ENCODE measurements around the gene FXN. TPM values are rescaled to one million over a fixed set of nuclear protein-coding genes. Genes with fewer than 3 reads are reported as not detected.

The FXN gene
- total RNA-seq, 8 experiments from 2014 or later: 2.4 to 34.3 (median 8.7) TPM

- ATAC-seq (replicated peaks in 6 of 8): peak in 1 of 8 experiments; percentile 3
- in situ Hi-C loops (cut with MboI; ENCODE audit: low pct_unique_long_range_greater_than_20kb in 2 of 9, low sequenced_read_pairs in 9 of 9, unreplicated experiment in 9 of 9): loop anchor here in 5 of 9 experiments (10.0 to 25.0 kb wide), 2 partner anchors 132 to 140 kb away; no protein-coding TSS in a partner anchor
- Histone ChIP-seq H3K27ac (no peak overlapping the region), H3K4me1 (replicated peaks in 1 of 2) (no peaks in the 10 kb centered on the region), H3K4me3 (no peak overlapping the region)
- WGBS, 10 experiments: 71 to 100% (median 88%) methylated on average over 1 of the region's 1 CpG; no CpG with 5 or more reads in 7 of the 10 experiments
Measured at GRCh38 chr9:69054989-69055388, 19.4 kb downstream of the FXN start.

GRCh38 chr9:69056191-69056815 is 20.8 kb downstream of the FXN start:
- in situ Hi-C loops (cut with MboI; ENCODE audit: low pct_unique_long_range_greater_than_20kb in 2 of 9, low sequenced_read_pairs in 9 of 9, unreplicated experiment in 9 of 9): loop anchor here in 5 of 9 experiments (10.0 to 25.0 kb wide), 2 partner anchors 131 to 138 kb away; no protein-coding TSS in a partner anchor
- 0 to 100% (median 67%) methylated on average over 1 to 2 of the region's 4 CpGs; no CpG with 5 or more reads in 3 of the 10 experiments for WGBS, 10 experiments
- ATAC-seq (replicated peaks in 6 of 8): peak in 4 of 8 experiments; percentile 67 to 98 (median 98)
- no peak overlapping the region for H3K4me3 ChIP-seq
- no peak overlapping the region for H3K27ac ChIP-seq
- H3K4me1 ChIP-seq (replicated peaks in 1 of 2): no peaks in the 10 kb centered on the region

- Histone ChIP-seq H3K4me1 (replicated peaks in 1 of 2) (no peaks in the 10 kb centered on the region), H3K4me3 (no peak overlapping the region), H3K27ac (no peak overlapping the region)
- WGBS, 10 experiments: 20 to 100% (median 100%) methylated on average over 1 to 2 of the region's 2 CpGs; no CpG with 5 or more reads in 2 of the 10 experiments
- ATAC-seq (replicated peaks in 6 of 8): no peak
- in situ Hi-C loops (cut with MboI; ENCODE audit: low pct_unique_long_range_greater_than_20kb in 2 of 9, low sequenced_read_pairs in 9 of 9, unreplicated experiment in 9 of 9): loop anchor here in 5 of 9 experiments (10.0 to 25.0 kb wide), 2 partner anchors 129 to 137 kb away; no protein-coding TSS in a partner anchor
Measured at GRCh38 chr9:69058101-69058500, 22.5 kb downstream of the FXN start.

GRCh38 chr9:69060766-69061165 is 25.2 kb downstream of the FXN start:
- Histone ChIP-seq H3K4me1 (replicated peaks in 1 of 2) (no peaks in the 10 kb centered on the region), H3K4me3 (no peak overlapping the region), H3K27ac (no peak overlapping the region)
- in situ Hi-C loops (cut with MboI; ENCODE audit: low pct_unique_long_range_greater_than_20kb in 2 of 9, low sequenced_read_pairs in 9 of 9, unreplicated experiment in 9 of 9): loop anchor here in 4 of 9 experiments (10.0 to 25.0 kb wide), 2 partner anchors 127 to 134 kb away; no protein-coding TSS in a partner anchor
- 33 to 80% (median 40%) methylated on average over 1 of the region's 1 CpG; no CpG with 5 or more reads in 7 of the 10 experiments for WGBS, 10 experiments
- no peak for ATAC-seq (replicated peaks in 6 of 8)

GRCh38 chr9:69062195-69062594 is 26.6 kb downstream of the FXN start:
- in situ Hi-C loops (cut with MboI; ENCODE audit: low pct_unique_long_range_greater_than_20kb in 2 of 9, low sequenced_read_pairs in 9 of 9, unreplicated experiment in 9 of 9): loop anchor here in 4 of 9 experiments (10.0 to 25.0 kb wide), 2 partner anchors 125 to 133 kb away; no protein-coding TSS in a partner anchor
- WGBS, 10 experiments: 90 to 100% (median 100%) methylated on average over 2 to 5 of the region's 5 CpGs; no CpG with 5 or more reads in 2 of the 10 experiments
- Histone ChIP-seq H3K27ac (no peak overlapping the region), H3K4me3 (no peak overlapping the region), H3K4me1 (replicated peaks in 1 of 2) (no peaks in the 10 kb centered on the region)
- no peak for ATAC-seq (replicated peaks in 6 of 8)

GRCh38 chr9:69063839-69064238 is 28.3 kb downstream of the FXN start:
- in situ Hi-C loops (cut with MboI; ENCODE audit: low pct_unique_long_range_greater_than_20kb in 2 of 9, low sequenced_read_pairs in 9 of 9, unreplicated experiment in 9 of 9): loop anchor here in 4 of 9 experiments (10.0 to 25.0 kb wide), 2 partner anchors 123 to 131 kb away; no protein-coding TSS in a partner anchor
- no peak for ATAC-seq (replicated peaks in 6 of 8)
- 34 to 93% (median 73%) methylated on average over 2 to 4 of the region's 4 CpGs; no CpG with 5 or more reads in 4 of the 10 experiments for WGBS, 10 experiments
- H3K27ac ChIP-seq: no peak overlapping the region
- no peaks in the 10 kb centered on the region for H3K4me1 ChIP-seq (replicated peaks in 1 of 2)
- H3K4me3 ChIP-seq: no peak overlapping the region

- ATAC-seq (replicated peaks in 6 of 8): no peak
- in situ Hi-C loops (cut with MboI; ENCODE audit: low pct_unique_long_range_greater_than_20kb in 2 of 9, low sequenced_read_pairs in 9 of 9, unreplicated experiment in 9 of 9): loop anchor here in 4 of 9 experiments (10.0 to 25.0 kb wide), 2 partner anchors 122 to 129 kb away; no protein-coding TSS in a partner anchor
- no peak overlapping the region for H3K4me3 ChIP-seq
- no peak overlapping the region for H3K27ac ChIP-seq
- WGBS, 10 experiments: 50 to 100% (median 88%) methylated on average over 1 of the region's 1 CpG; no CpG with 5 or more reads in 6 of the 10 experiments
- no peaks in the 10 kb centered on the region for H3K4me1 ChIP-seq (replicated peaks in 1 of 2)
Measured at GRCh38 chr9:69065660-69066059, 30.1 kb downstream of the FXN start.

- in situ Hi-C loops (cut with MboI; ENCODE audit: low pct_unique_long_range_greater_than_20kb in 2 of 9, low sequenced_read_pairs in 9 of 9, unreplicated experiment in 9 of 9): loop anchor here in 4 of 9 experiments (10.0 to 25.0 kb wide), 2 partner anchors 120 to 128 kb away; no protein-coding TSS in a partner anchor
- no peak for ATAC-seq (replicated peaks in 6 of 8)
- Histone ChIP-seq H3K4me1 (replicated peaks in 1 of 2) (no peaks in the 10 kb centered on the region), H3K4me3 (no peak overlapping the region), H3K27ac (no peak overlapping the region)
- WGBS, 10 experiments: 80 to 100% (median 89%) methylated on average over 1 to 6 of the region's 27 CpGs; no CpG with 5 or more reads in 4 of the 10 experiments
Measured at GRCh38 chr9:69066955-69067354, 31.4 kb downstream of the FXN start.

- WGBS, 10 experiments: 60 to 100% (median 81%) methylated on average over 1 to 3 of the region's 7 CpGs; no CpG with 5 or more reads in 6 of the 10 experiments
- Histone ChIP-seq H3K4me3 (no peak overlapping the region), H3K27ac (no peak overlapping the region), H3K4me1 (replicated peaks in 1 of 2) (no peaks in the 10 kb centered on the region)
- no peak for ATAC-seq (replicated peaks in 6 of 8)
- in situ Hi-C loops (cut with MboI; ENCODE audit: low pct_unique_long_range_greater_than_20kb in 2 of 9, low sequenced_read_pairs in 9 of 9, unreplicated experiment in 9 of 9): loop anchor here in 4 of 9 experiments (10.0 to 25.0 kb wide), 2 partner anchors 65 to 117 kb away; no protein-coding TSS in a partner anchor
Measured at GRCh38 chr9:69070201-69070600, 34.6 kb downstream of the FXN start.

- Histone ChIP-seq H3K4me3 (no peak overlapping the region), H3K27ac (no peak overlapping the region), H3K4me1 (replicated peaks in 1 of 2) (no peaks in the 10 kb centered on the region)
- WGBS, 10 experiments: 90 to 100% (median 100%) methylated on average over 1 to 2 of the region's 3 CpGs; no CpG with 5 or more reads in 5 of the 10 experiments
- in situ Hi-C loops (cut with MboI; ENCODE audit: low pct_unique_long_range_greater_than_20kb in 2 of 9, low sequenced_read_pairs in 9 of 9, unreplicated experiment in 9 of 9): loop anchor here in 4 of 9 experiments (10.0 to 25.0 kb wide), 2 partner anchors 64 to 116 kb away; no protein-coding TSS in a partner anchor
- ATAC-seq (replicated peaks in 6 of 8): no peak
Measured at GRCh38 chr9:69071059-69071458, 35.5 kb downstream of the FXN start.

- Histone ChIP-seq H3K4me3 (no peak overlapping the region), H3K4me1 (replicated peaks in 1 of 2) (no peaks in the 10 kb centered on the region), H3K27ac (no peak overlapping the region)
- in situ Hi-C loops (cut with MboI; ENCODE audit: low pct_unique_long_range_greater_than_20kb in 2 of 9, low sequenced_read_pairs in 9 of 9, unreplicated experiment in 9 of 9): loop anchor here in 4 of 9 experiments (10.0 to 25.0 kb wide), 2 partner anchors 62 to 114 kb away; no protein-coding TSS in a partner anchor
- WGBS, 10 experiments: 42 to 100% (median 81%) methylated on average over 1 to 4 of the region's 4 CpGs
- no peak for ATAC-seq (replicated peaks in 6 of 8)
Measured at GRCh38 chr9:69073103-69073502, 37.6 kb downstream of the FXN start.

- Histone ChIP-seq H3K4me1 (replicated peaks in 1 of 2) (no peaks in the 10 kb centered on the region), H3K4me3 (no peak overlapping the region), H3K27ac (no peak overlapping the region)
- no peak for ATAC-seq (replicated peaks in 6 of 8)
- WGBS, 10 experiments: 63 to 100% (median 84%) methylated on average over 1 to 2 of the region's 2 CpGs; no CpG with 5 or more reads in 2 of the 10 experiments
- in situ Hi-C loops (cut with MboI; ENCODE audit: low pct_unique_long_range_greater_than_20kb in 2 of 9, low sequenced_read_pairs in 9 of 9, unreplicated experiment in 9 of 9): loop anchor here in 5 of 9 experiments (10.0 to 25.0 kb wide), 2 partner anchors 60 to 112 kb away; no protein-coding TSS in a partner anchor
Measured at GRCh38 chr9:69074801-69075200, 39.2 kb downstream of the FXN start.

- H3K27ac ChIP-seq: no peak overlapping the region
- in situ Hi-C loops (cut with MboI; ENCODE audit: low pct_unique_long_range_greater_than_20kb in 2 of 9, low sequenced_read_pairs in 9 of 9, unreplicated experiment in 9 of 9): loop anchor here in 2 of 9 experiments (10.0 to 25.0 kb wide), 2 partner anchors 58 to 111 kb away; no protein-coding TSS in a partner anchor
- no peak overlapping the region for H3K4me3 ChIP-seq
- 57 to 100% (median 84%) methylated on average over 1 to 5 of the region's 5 CpGs; no CpG with 5 or more reads in 2 of the 10 experiments for WGBS, 10 experiments
- no peak for ATAC-seq (replicated peaks in 6 of 8)
- H3K4me1 ChIP-seq (replicated peaks in 1 of 2): no peaks in the 10 kb centered on the region
Measured at GRCh38 chr9:69076550-69076949, 41.0 kb downstream of the FXN start.

Data from motor neuron (in vitro differentiated cells).